A549 (cell line): ENCODE results near the gene ATP2C2. TPM values are rescaled to one million over a fixed set of nuclear protein-coding genes. Genes with fewer than 3 reads are reported as not detected.

Experiments
- ATAC-seq, 2 experiments: fragments of 200-7000 bp in 1 of 2; fragments of >200 bp in 1 of 2; cut with Nextera tagmentation in 1 of 2; cut with Tn5 transposase in 1 of 2; 3 replicates each; pipeline versions ENCODE4 v1.8.0 to v1.9.1; 2018 to 2020; ENCODE audit warnings: mild to moderate bottlenecking in 1 of 2, moderate library complexity in 1 of 2
- CTCF ChIA-PET: fragments of 300-600 bp; sonication (Branson Sonifier 250); formaldehyde crosslinking; extraction: SDS; loops from one replicate; lab custom pipeline; 2021; ENCODE audit warnings: antibody characterized with exemption, inconsistent platforms; lab: Yijun Ruan, JAX
- POLR2A ChIA-PET: fragments of 350-600 bp; formaldehyde crosslinking; extraction: SDS; loops from one replicate; lab custom pipeline; 2021; ENCODE audit warnings: antibody characterized with exemption, inconsistent platforms; lab: Yijun Ruan, JAX
- DNase-seq, 2 experiments: peaks; one replicate each; pipeline versions ENCODE4 v3.0.0 to v3.0.0-alpha.2; 2011 to 2016; ENCODE audit warnings: low read depth in 1 of 2, low spot score in 1 of 2
- FAIRE-seq: peaks from 2 replicates; lab custom pipeline; 2011; peaks lifted over from hg19 to GRCh38; lab: Jason Lieb, UNC
- H3K27ac ChIP-seq, 2 experiments: fragments of >200 bp; sonication (Bioruptor Twin); formaldehyde crosslinking; 3 replicates each; pipeline ENCODE4 v1.5.1; 2016 to 2017
- H3K4me1 ChIP-seq: fragments of >200 bp; sonication (Bioruptor Twin); formaldehyde crosslinking; 3 replicates; pipeline ENCODE4 v1.6.1; 2016
- H3K4me2 ChIP-seq: fragments of >200 bp; sonication (Bioruptor Twin); formaldehyde crosslinking; 3 replicates; pipeline ENCODE4 v1.6.1; 2016
- H3K4me3 ChIP-seq: fragments of >200 bp; sonication (Bioruptor Twin); formaldehyde crosslinking; 3 replicates; pipeline ENCODE4 v1.5.1; 2016
- H3K9me3 ChIP-seq: fragments of >200 bp; sonication (Bioruptor Twin); formaldehyde crosslinking; 3 replicates; pipeline ENCODE4 v1.6.1; 2016
- CEBPB ChIP-seq, 2 experiments: fragments of >200 bp in 1 of 2; sonication (Bioruptor Twin) in 1 of 2; formaldehyde crosslinking in 1 of 2; IDR thresholded peaks; 2 replicates each; pipeline ENCODE4 v1.6.1; 2012 to 2016
- CHD2 ChIP-seq: fragments of 150-350 bp; IDR thresholded peaks from 2 replicates; pipeline ENCODE4 v1.6.1; 2014; ENCODE audit warnings: low read length; ENCODE audit not compliant: partially characterized antibody
- EHF ChIP-seq: fragments of 250-450 bp; sonication (Bioruptor Pico); IDR thresholded peaks from 2 replicates; pipeline ENCODE4 v1.5.0; 2020; ENCODE audit warnings: mild to moderate bottlenecking
- EHMT2 ChIP-seq: fragments of 200-600 bp; sonication (generic); IDR thresholded peaks from 2 replicates; pipeline ENCODE4 v1.6.1; 2016; ENCODE audit warnings: antibody characterized with exemption, low read depth, mild to moderate bottlenecking, moderate library complexity
- ELK1 ChIP-seq: fragments of 150-350 bp; IDR thresholded peaks from 2 replicates; pipeline ENCODE4 v1.6.1; 2014; ENCODE audit warnings: low read depth, mild to moderate bottlenecking, low read length
- FOSB ChIP-seq: fragments of 250-450 bp; sonication (Bioruptor Pico); IDR thresholded peaks from 2 replicates; pipeline ENCODE4 v1.5.0; 2020; ENCODE audit warnings: mild to moderate bottlenecking, moderate library complexity
- FOSL2 ChIP-seq, 2 experiments: fragments of 450-650 bp in 1 of 2; fragments of >200 bp in 1 of 2; sonication (Bioruptor Twin) in 1 of 2; formaldehyde crosslinking; IDR thresholded peaks; 2 replicates each; pipeline versions ENCODE4 v1.5.0 to v1.6.1; 2016 to 2020; ENCODE audit warnings: mild to moderate bottlenecking in 1 of 2, moderate library complexity in 1 of 2
- HES2 ChIP-seq: fragments of >200 bp; sonication (Bioruptor Twin); formaldehyde crosslinking; IDR thresholded peaks from 2 replicates; pipeline ENCODE4 v1.6.1; 2016
- HMGXB4 ChIP-seq: fragments of 250-450 bp; sonication (Bioruptor Pico); IDR thresholded peaks from 2 replicates; pipeline ENCODE4 v1.5.0; 2021; ENCODE audit warnings: mild to moderate bottlenecking, moderate library complexity, borderline replicate concordance
- HOXB13 ChIP-seq: fragments of 250-450 bp; sonication (Bioruptor Pico); IDR thresholded peaks from 2 replicates; pipeline ENCODE4 v1.5.0; 2020; ENCODE audit warnings: low read depth, mild to moderate bottlenecking, moderate library complexity
- JUN ChIP-seq, 2 experiments: fragments of >200 bp; sonication (Bioruptor Twin); formaldehyde crosslinking; IDR thresholded peaks; 2 replicates in 1 of 2; 3 replicates in 1 of 2; pipeline ENCODE4 v1.6.1; 2016 to 2017
- JUNB ChIP-seq: fragments of >200 bp; sonication (Bioruptor Twin); formaldehyde crosslinking; IDR thresholded peaks from 2 replicates; pipeline ENCODE4 v1.6.1; 2016
- MAFK ChIP-seq: fragments of 450-650 bp; IDR thresholded peaks from 2 replicates; pipeline ENCODE4 v1.6.1; 2014; ENCODE audit not compliant: partially characterized antibody
- MAZ ChIP-seq: fragments of 150-350 bp; IDR thresholded peaks from 2 replicates; pipeline ENCODE4 v1.6.1; 2014; ENCODE audit warnings: antibody characterized with exemption, low read depth, low read length, borderline replicate concordance
- NPAS2 ChIP-seq: fragments of 250-450 bp; sonication (Bioruptor Pico); IDR thresholded peaks from 2 replicates; pipeline ENCODE4 v1.8.0; 2022; ENCODE audit warnings: mild to moderate bottlenecking, moderate library complexity, borderline replicate concordance
- PBX3 ChIP-seq: IDR thresholded peaks from 2 replicates; pipeline ENCODE4 v1.6.1; 2012
- PHF8 ChIP-seq: fragments of 200-600 bp; sonication (generic); IDR thresholded peaks from 2 replicates; pipeline ENCODE4 v1.6.1; 2016; ENCODE audit warnings: low read depth, mild to moderate bottlenecking, antibody characterized with exemption, moderate library complexity, borderline replicate concordance
- RCOR1 ChIP-seq: fragments of 150-350 bp; IDR thresholded peaks from 2 replicates; pipeline ENCODE4 v1.6.1; 2014; ENCODE audit warnings: antibody characterized with exemption, low read length, low read depth
- SMC3 ChIP-seq: fragments of >200 bp; sonication (Bioruptor Twin); formaldehyde crosslinking; IDR thresholded peaks from 3 replicates; pipeline ENCODE4 v1.6.1; 2018; ENCODE audit warnings: inconsistent platforms
- SREBF2 ChIP-seq: fragments of 450-650 bp; IDR thresholded peaks from 2 replicates; pipeline ENCODE4 v1.6.1; 2014; ENCODE audit warnings: mild to moderate bottlenecking, moderate library complexity
- TP53 ChIP-seq: fragments of 250-450 bp; sonication (Bioruptor Pico); IDR thresholded peaks from 2 replicates; pipeline ENCODE4 v1.5.0; 2021; ENCODE audit warnings: mild to moderate bottlenecking, moderate library complexity
- USF2 ChIP-seq: fragments of 450-650 bp; IDR thresholded peaks from 2 replicates; pipeline ENCODE4 v1.6.1; 2014; ENCODE audit warnings: antibody characterized with exemption
- ZSCAN20 ChIP-seq: fragments of 250-450 bp; sonication (Bioruptor Pico); IDR thresholded peaks from 2 replicates; pipeline ENCODE4 v1.8.0; 2022; ENCODE audit warnings: mild to moderate bottlenecking, moderate library complexity
- WGBS: methylation state at CpG from one replicate; pipeline ENCODE4 v1.1.6; 2017; ENCODE audit errors: missing lambda C conversion rate; 5-methylcytosine and 5-hydroxymethylcytosine counted together
- polyA plus RNA-seq, 4 experiments: library from polyadenylated mRNA; depleted of rRNA in 3 of 4; stranded (reverse); fragments of >200 nt; fragmentation: RNase III in 1 of 4; extraction: RNeasy Plus Mini Kit Qiagen cat#74134 plus additional on column Dnase treatment in 1 of 4; gene quantifications; 2 replicates in 3 of 4; 3 replicates in 1 of 4; pipeline ENCODE4 v1.2.3, GENCODE V29; 2011 to 2017

The ATP2C2 gene
- polyA plus RNA-seq, 2 of the 4 experiments (the other 2 are of a cell fraction) = 0.14 to 0.17 TPM

DNA sequence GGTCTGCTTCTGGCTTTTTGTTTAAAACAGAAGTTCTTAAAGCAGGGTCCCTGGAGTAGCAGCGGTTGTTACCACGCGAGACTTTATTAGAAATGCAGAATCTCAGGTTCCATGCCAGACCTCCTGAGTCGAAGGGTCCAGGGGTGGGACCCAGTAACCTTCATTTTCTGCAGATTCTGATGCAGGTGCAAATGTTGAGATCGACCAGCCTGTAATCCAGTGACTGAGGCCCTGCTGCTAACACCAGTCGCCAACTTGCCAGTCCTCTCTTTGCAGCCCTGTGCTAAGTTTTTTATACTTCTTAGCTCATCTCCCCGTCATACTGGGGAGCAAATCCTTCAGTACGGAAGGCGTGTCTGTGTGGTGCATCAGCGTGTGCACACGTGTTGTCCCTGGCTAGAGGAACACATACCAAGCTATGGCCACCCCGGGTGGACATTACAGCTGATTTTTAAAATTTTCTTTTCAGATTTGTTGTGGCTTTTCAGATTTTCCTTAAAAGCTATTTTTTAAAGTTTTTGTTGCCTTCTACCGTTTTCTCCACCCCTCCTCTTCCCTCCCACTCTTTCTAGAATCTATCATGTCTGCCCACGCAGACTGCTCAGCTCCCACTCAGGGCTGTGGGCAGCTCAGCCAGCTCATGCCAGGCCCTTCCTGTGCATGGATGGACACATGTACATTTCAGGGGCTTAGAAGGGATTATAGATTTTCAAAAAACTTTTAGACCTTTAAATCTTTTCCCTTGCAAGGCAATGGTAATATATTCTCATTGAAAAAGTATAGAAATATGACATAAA is 78.5 kb downstream of the ATP2C2 start:
- ChIA-PET CTCF (interaction anchor here (0.6 to 1.4 kb wide), 5 partner anchors 32 to 226 kb away, joined by 3 to 4 read pairs (median 4); no protein-coding TSS in a partner anchor), POLR2A (interaction anchor here (1.1 kb wide), 1 partner anchor 30 kb away, joined by 3 read pairs; no protein-coding TSS in a partner anchor)
- Histone ChIP-seq H3K4me3 (no peak overlapping the region), H3K9me3 (no peaks in the 10 kb centered on the region), H3K4me1 (peaks cover 3% of the 10 kb centered on the region; the same call in 1 of the 3 replicates), H3K27ac (no peak overlapping the region), H3K4me2 (no peak overlapping the region)
- FAIRE-seq (no peak), DNase-seq (no peak), ATAC-seq (no peak)
- 77% methylated on average over 14 of the region's 14 CpGs for WGBS
- no peak for TF ChIP-seq EHMT2
- no peak for TF ChIP-seq TP53 (CRISPR knock-in tag)
- TF ChIP-seq HOXB13 (CRISPR knock-in tag) = no peak
- no peak for TF ChIP-seq JUNB
- TF ChIP-seq PBX3 = no peak
- no peak for TF ChIP-seq MAFK
- TF ChIP-seq JUN (IDR thresholded peaks at IDR 0.05) = no peak
- no peak for TF ChIP-seq NPAS2
- TF ChIP-seq ELK1 = no peak
- TF ChIP-seq ZSCAN20 (CRISPR knock-in tag) = no peak
- no peak for TF ChIP-seq SREBF2
- no peak for TF ChIP-seq HMGXB4 (CRISPR knock-in tag)
- no peak for TF ChIP-seq FOSB (CRISPR knock-in tag)
- TF ChIP-seq MAZ = no peak
- TF ChIP-seq SMC3 = no peak
- TF ChIP-seq RCOR1 = no peak
- TF ChIP-seq EHF (CRISPR knock-in tag) = no peak
- no peak for TF ChIP-seq PHF8
- TF ChIP-seq, all 56 proteins: peak for 0

DNA sequence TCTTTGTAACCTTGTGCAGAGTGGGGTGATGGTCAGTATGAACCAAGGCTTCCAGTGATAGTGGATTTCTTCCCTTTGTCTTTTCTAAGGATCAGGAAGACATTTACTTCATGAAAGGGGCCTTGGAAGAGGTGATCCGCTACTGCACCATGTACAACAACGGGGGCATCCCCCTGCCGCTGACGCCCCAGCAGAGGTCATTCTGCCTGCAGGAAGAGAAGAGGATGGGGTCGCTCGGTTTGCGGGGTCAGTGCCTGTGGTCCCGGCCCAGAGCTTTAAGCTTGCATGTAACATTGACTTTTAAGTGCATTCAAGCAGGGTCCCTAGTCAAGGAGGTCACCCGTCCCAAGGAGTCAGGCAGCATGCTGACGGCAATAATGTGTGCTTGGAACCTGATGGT is 80.1 kb downstream of the ATP2C2 start:
- H3K4me1 ChIP-seq = peaks cover 3% of the 10 kb centered on the region; the same call in 1 of the 3 replicates
- H3K9me3 ChIP-seq = no peaks in the 10 kb centered on the region
- no peak overlapping the region for H3K27ac ChIP-seq
- H3K4me3 ChIP-seq = no peak overlapping the region
- 87% methylated on average over 10 of the region's 10 CpGs for WGBS
- FAIRE-seq (no peak), DNase-seq (no peak), ATAC-seq (no peak)
- CTCF ChIA-PET = no interaction called here
- TF ChIP-seq FOSL2 (IDR thresholded peaks at IDR 0.05) = no peak
- no peak for TF ChIP-seq FOSL2 (CRISPR knock-in tag; IDR thresholded peaks at IDR 0.05)
- no peak for TF ChIP-seq CEBPB (IDR thresholded peaks at IDR 0.05)
- TF ChIP-seq CHD2 = no peak
- TF ChIP-seq USF2 = no peak
- no peak for TF ChIP-seq RCOR1
- no peak for TF ChIP-seq TP53 (CRISPR knock-in tag)
- no peak for TF ChIP-seq FOSB (CRISPR knock-in tag)
- no peak for TF ChIP-seq HES2
- no peak overlapping the region for H3K4me2 ChIP-seq
- POLR2A ChIA-PET = no interaction called here
